Tibial nerve (tissue), 3 donors: ENCODE results near the gene GMPPA.

Source experiments
- POLR2A ChIP-seq, 2 donors: fragments of 450-650 bp; IDR thresholded peaks; one replicate each; pipeline ENCODE4 v1.6.1; 2017; ENCODE audit warnings: antibody characterized with exemption in 2 of 2, mild to moderate bottlenecking in 2 of 2, moderate library complexity in 2 of 2
- TF ChIP-seq, protein P1 (sequence below), 5 experiments: fragments of 200-600 bp in 3 of 5; fragments of 450-650 bp in 2 of 5; sonication (generic) in 3 of 5; IDR thresholded peaks; one replicate each; pipeline ENCODE4 v1.5.1; 2016 to 2019; ENCODE audit warnings: antibody characterized with exemption in 5 of 5, mild to moderate bottlenecking in 3 of 5, moderate library complexity in 2 of 5

DNA sequence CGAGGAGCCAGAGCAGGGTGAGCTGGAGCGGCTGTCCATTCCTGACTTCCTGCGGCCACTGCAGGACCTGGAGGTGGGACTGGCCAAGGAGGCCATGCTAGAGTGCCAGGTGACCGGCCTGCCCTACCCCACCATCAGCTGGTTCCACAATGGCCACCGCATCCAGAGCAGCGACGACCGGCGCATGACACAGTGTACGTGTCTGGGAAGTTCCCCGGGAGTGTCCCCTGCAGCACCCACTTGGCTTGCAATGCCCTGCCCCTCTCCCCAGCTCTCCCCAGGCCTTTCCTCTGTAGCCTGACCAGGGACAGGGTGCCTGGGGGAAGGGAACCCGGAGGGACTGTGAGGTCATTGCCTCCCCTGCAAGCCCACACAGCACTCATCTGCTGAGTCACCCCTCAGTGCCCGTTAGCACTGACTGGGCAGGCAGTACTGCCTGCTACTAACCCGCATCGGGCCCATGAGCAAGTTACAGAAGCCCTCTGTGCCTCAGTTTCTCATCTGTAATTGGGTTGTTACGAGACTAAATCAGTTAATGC is 29.4 kb upstream of the GMPPA start:
- TF ChIP-seq, protein P1, sequence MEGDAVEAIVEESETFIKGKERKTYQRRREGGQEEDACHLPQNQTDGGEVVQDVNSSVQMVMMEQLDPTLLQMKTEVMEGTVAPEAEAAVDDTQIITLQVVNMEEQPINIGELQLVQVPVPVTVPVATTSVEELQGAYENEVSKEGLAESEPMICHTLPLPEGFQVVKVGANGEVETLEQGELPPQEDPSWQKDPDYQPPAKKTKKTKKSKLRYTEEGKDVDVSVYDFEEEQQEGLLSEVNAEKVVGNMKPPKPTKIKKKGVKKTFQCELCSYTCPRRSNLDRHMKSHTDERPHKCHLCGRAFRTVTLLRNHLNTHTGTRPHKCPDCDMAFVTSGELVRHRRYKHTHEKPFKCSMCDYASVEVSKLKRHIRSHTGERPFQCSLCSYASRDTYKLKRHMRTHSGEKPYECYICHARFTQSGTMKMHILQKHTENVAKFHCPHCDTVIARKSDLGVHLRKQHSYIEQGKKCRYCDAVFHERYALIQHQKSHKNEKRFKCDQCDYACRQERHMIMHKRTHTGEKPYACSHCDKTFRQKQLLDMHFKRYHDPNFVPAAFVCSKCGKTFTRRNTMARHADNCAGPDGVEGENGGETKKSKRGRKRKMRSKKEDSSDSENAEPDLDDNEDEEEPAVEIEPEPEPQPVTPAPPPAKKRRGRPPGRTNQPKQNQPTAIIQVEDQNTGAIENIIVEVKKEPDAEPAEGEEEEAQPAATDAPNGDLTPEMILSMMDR (IDR thresholded peaks at IDR 0.05): no peak
- TF ChIP-seq POLR2A (IDR thresholded peaks at IDR 0.05): no peak
